Lung (tissue), 12 donors: ENCODE measurements around the gene ARHGAP35. TPM values are rescaled to one million over a fixed set of nuclear protein-coding genes. Genes with fewer than 3 reads are reported as not detected.
A peak's percentile ranks its signal among the peaks of the same experiment; 100 is the strongest.

Experiments used
- ATAC-seq: fragments of 200-7000 bp; cut with Tn5 transposase; one replicate; pipeline ENCODE4 v1.9.1; 2020; ENCODE audit warnings: moderate number of reproducible peaks; ENCODE audit not compliant: insufficient read depth, low FRiP score
- DNase-seq, 3 donors: peaks; one replicate each; pipeline ENCODE4 v3.0.0-alpha.2; 2013 to 2017
- H3K27ac ChIP-seq, 2 donors: one replicate each; pipeline ENCODE4 v1.5.1; 2013; ENCODE audit warnings: mild to moderate bottlenecking in 2 of 2, moderate library complexity in 2 of 2, control low read depth in 1 of 2, inconsistent platforms in 1 of 2, low read depth in 1 of 2, low read length in 1 of 2
- H3K27me3 ChIP-seq, 3 donors: one replicate each; pipeline ENCODE4 v1.5.1; 2013; ENCODE audit warnings: low read length in 2 of 3; ENCODE audit not compliant: control insufficient read depth in 3 of 3, insufficient read depth in 3 of 3
- H3K36me3 ChIP-seq, 4 donors: one replicate each; pipeline ENCODE4 v1.5.1; 2013; ENCODE audit warnings: low read length in 4 of 4, mild to moderate bottlenecking in 1 of 4, moderate library complexity in 1 of 4; ENCODE audit not compliant: control insufficient read depth in 4 of 4, insufficient read depth in 4 of 4
- H3K4me1 ChIP-seq, 5 donors: one replicate each; pipeline ENCODE4 v1.5.1; 2013; ENCODE audit warnings: low read length in 5 of 5, mild to moderate bottlenecking in 2 of 5, moderate library complexity in 1 of 5; ENCODE audit not compliant: control insufficient read depth in 5 of 5, insufficient read depth in 5 of 5
- H3K4me3 ChIP-seq: one replicate; pipeline ENCODE4 v1.5.1; 2013; ENCODE audit warnings: mild to moderate bottlenecking, control low read depth, moderate library complexity
- H3K9ac ChIP-seq, 2 donors: one replicate each; pipeline ENCODE4 v1.5.1; 2013; ENCODE audit warnings: low read length in 2 of 2, control low read depth in 1 of 2; ENCODE audit not compliant: insufficient read depth in 1 of 2
- H3K9me3 ChIP-seq, 4 donors: one replicate each; pipeline ENCODE4 v1.5.1; 2013; ENCODE audit warnings: low read length in 3 of 4, mild to moderate bottlenecking in 1 of 4, moderate library complexity in 1 of 4; ENCODE audit not compliant: control insufficient read depth in 4 of 4, insufficient read depth in 3 of 4
- CTCF ChIP-seq: IDR thresholded peaks from 2 replicates; pipeline ENCODE4 v1.5.1; 2012; ENCODE audit warnings: mild to moderate bottlenecking; ENCODE audit errors: control extremely low read depth, extremely low read depth
- WGBS, 2 donors: extraction: QIAGEN DNeasy Blood & Tissue Kit; methylation state at CpG; one replicate each; pipeline ENCODE4 v1.1.7; 2013; 5-methylcytosine and 5-hydroxymethylcytosine counted together
- polyA plus RNA-seq, 2 donors: library from polyadenylated mRNA; stranded (reverse); fragments of 200-250 nt; gene quantifications; one replicate each; pipeline ENCODE4 v1.2.1, GENCODE V29; 2013
- total RNA-seq, 2 donors: library from RNA; depleted of rRNA in 1 of 2; stranded (reverse); fragments of >200 nt in 1 of 2; gene quantifications; one replicate each; pipeline ENCODE4 v1.2.1, GENCODE V29; 2014 to 2021
- donor health status: control.
- donor health status: control.
- donor health status: Bipolar disorder and iron deficiency.
- donor health status: healthy.
- donor health status: DM: yes; HTN: yes; CAD: no.

ARHGAP35 gene
- total and polyA plus RNA-seq, 4 donors: 12.2 to 53.5 (median 36.5) TPM

- no peak overlapping the region for H3K9ac ChIP-seq
- 85 to 94% methylated on average over 17 to 20 of the region's 20 CpGs for WGBS, 2 donors
These were observed 22.6 kb upstream of the ARHGAP35 start for GRCh38 chr19:46838160-46838559.

GRCh38 chr19:46839752-46840497, 20.9 kb upstream of the ARHGAP35 start:
- H3K4me3 ChIP-seq: no peak overlapping the region
- no peak for TF ChIP-seq CTCF
- peaks cover 7 to 56% (median 21%) of the 10 kb centered on the region in 4 donors for H3K36me3 ChIP-seq
- H3K27ac ChIP-seq: peak overlapping the region in 1 of 2 donors; percentile 72
- H3K27me3 ChIP-seq: no peaks in the 10 kb centered on the region
- no peak overlapping the region for H3K9ac ChIP-seq
- 70 to 84% methylated on average over 12 of the region's 12 CpGs for WGBS, 2 donors
- H3K4me1 ChIP-seq: peaks cover 0 to 18% (median 6%) of the 10 kb centered on the region in 5 donors
- ATAC-seq (no peak), DNase-seq (peak in 1 of 3 donors; percentile 37)
- H3K9me3 ChIP-seq: no peaks in the 10 kb centered on the region

More at GRCh38 chr19:46838160-46838559, 22.6 kb upstream of the ARHGAP35 start:
- Histone ChIP-seq H3K9me3 (no peaks in the 10 kb centered on the region), H3K4me1 (peaks cover 0 to 18% (median 6%) of the 10 kb centered on the region in 5 donors), H3K27me3 (no peaks in the 10 kb centered on the region), H3K4me3 (no peak overlapping the region), H3K27ac (no peak overlapping the region), H3K36me3 (peaks cover 7 to 40% (median 13%) of the 10 kb centered on the region in 4 donors)
- ATAC-seq (no peak), DNase-seq (no peak)
- TF ChIP-seq CTCF: no peak

GRCh38 chr19:46840498-46840942, 20.3 kb upstream of the ARHGAP35 start:
- Histone ChIP-seq H3K9me3 (no peaks in the 10 kb centered on the region), H3K4me3 (no peak overlapping the region), H3K9ac (no peak overlapping the region), H3K27me3 (no peaks in the 10 kb centered on the region), H3K27ac (peak overlapping the region in 1 of 2 donors; percentile 56), H3K4me1 (peaks cover 0 to 18% (median 6%) of the 10 kb centered on the region in 5 donors), H3K36me3 (peaks cover 7 to 56% (median 21%) of the 10 kb centered on the region in 4 donors)
- WGBS, 2 donors: 18 to 19% methylated on average over 12 to 13 of the region's 13 CpGs
- ATAC-seq: no peak
- DNase-seq: peak; percentile 79 to 88 (median 87)
- TF ChIP-seq CTCF: peak; percentile 83
